Lung (tissue), 16 donors: Measurements from ENCODE around the gene LY9. TPM values are rescaled to one million over a fixed set of nuclear protein-coding genes. Genes with fewer than 3 reads are reported as not detected.

ENCODE experiments used
- ATAC-seq: fragments of 200-7000 bp; cut with Tn5 transposase; one replicate; pipeline ENCODE4 v1.9.1; 2020; ENCODE audit warnings: moderate number of reproducible peaks; ENCODE audit not compliant: insufficient read depth, low FRiP score
- DNase-seq, 3 donors: peaks; one replicate each; pipeline ENCODE4 v3.0.0-alpha.2; 2013 to 2017
- H3K27ac ChIP-seq, 2 donors: one replicate each; pipeline ENCODE4 v1.5.1; 2013; ENCODE audit warnings: mild to moderate bottlenecking in 2 of 2, moderate library complexity in 2 of 2, control low read depth in 1 of 2, inconsistent platforms in 1 of 2, low read depth in 1 of 2, low read length in 1 of 2
- H3K27me3 ChIP-seq, 3 donors: one replicate each; pipeline ENCODE4 v1.5.1; 2013; ENCODE audit warnings: low read length in 2 of 3; ENCODE audit not compliant: control insufficient read depth in 3 of 3, insufficient read depth in 3 of 3
- H3K36me3 ChIP-seq, 4 donors: one replicate each; pipeline ENCODE4 v1.5.1; 2013; ENCODE audit warnings: low read length in 4 of 4, mild to moderate bottlenecking in 1 of 4, moderate library complexity in 1 of 4; ENCODE audit not compliant: control insufficient read depth in 4 of 4, insufficient read depth in 4 of 4
- H3K4me1 ChIP-seq, 5 donors: one replicate each; pipeline ENCODE4 v1.5.1; 2013; ENCODE audit warnings: low read length in 5 of 5, mild to moderate bottlenecking in 2 of 5, moderate library complexity in 1 of 5; ENCODE audit not compliant: control insufficient read depth in 5 of 5, insufficient read depth in 5 of 5
- H3K4me3 ChIP-seq: one replicate; pipeline ENCODE4 v1.5.1; 2013; ENCODE audit warnings: mild to moderate bottlenecking, control low read depth, moderate library complexity
- H3K9ac ChIP-seq, 2 donors: one replicate each; pipeline ENCODE4 v1.5.1; 2013; ENCODE audit warnings: low read length in 2 of 2, control low read depth in 1 of 2; ENCODE audit not compliant: insufficient read depth in 1 of 2
- H3K9me3 ChIP-seq, 4 donors: one replicate each; pipeline ENCODE4 v1.5.1; 2013; ENCODE audit warnings: low read length in 3 of 4, mild to moderate bottlenecking in 1 of 4, moderate library complexity in 1 of 4; ENCODE audit not compliant: control insufficient read depth in 4 of 4, insufficient read depth in 3 of 4
- CTCF ChIP-seq: IDR thresholded peaks from 2 replicates; pipeline ENCODE4 v1.5.1; 2012; ENCODE audit warnings: mild to moderate bottlenecking; ENCODE audit errors: control extremely low read depth, extremely low read depth
- WGBS, 2 donors: extraction: QIAGEN DNeasy Blood & Tissue Kit; methylation state at CpG; one replicate each; pipeline ENCODE4 v1.1.7; 2013; 5-methylcytosine and 5-hydroxymethylcytosine counted together
- long read RNA-seq, 5 donors: transcript quantifications; one replicate each; lab custom pipeline, GENCODE V29; 2026
- polyA plus RNA-seq, 2 donors: library from polyadenylated mRNA; stranded (reverse); fragments of 200-250 nt; gene quantifications; one replicate each; pipeline ENCODE4 v1.2.1, GENCODE V29; 2013
- total RNA-seq, 2 donors: library from RNA; depleted of rRNA in 1 of 2; stranded (reverse); fragments of >200 nt in 1 of 2; gene quantifications; one replicate each; pipeline ENCODE4 v1.2.1, GENCODE V29; 2014 to 2021
- donor health status: control.
- donor health status: control.
- donor health status: Bipolar disorder and iron deficiency.
- donor health status: healthy.
- donor health status: DM: yes; HTN: yes; CAD: no.

The LY9 gene
- total RNA-seq (1 to 10 TPM; 1.3 to 3.4 TPM), polyA plus RNA-seq (1 to 10 TPM in 1 of 2 donors, under 1 TPM in 1; 0.94 to 1.5 TPM)
- long read RNA-seq, donor 1, result 0 reads
- long read RNA-seq, donor 2, result 0 reads
- long read RNA-seq, donor 3, result 0 reads
- long read RNA-seq, donor 4, result 0 reads
- long read RNA-seq, donor 5, result 0 reads

GRCh38 chr1:160795951-160796383 lies at the start of gene LY9:
Gene LY9 (plus strand): TSS chr1:160796174. CDS start chr1:160796188, 14 bp downstream.
- ATAC-seq (peak; percentile 62), DNase-seq (no peak)
- no peaks in the 10 kb centered on the region for H3K4me1 ChIP-seq
- no peak for TF ChIP-seq CTCF
- WGBS, 2 donors, result 74 to 82% methylated on average over 4 of the region's 4 CpGs
- no peak within 1 kb of the TSS for H3K27ac ChIP-seq
- H3K4me3 ChIP-seq, result no peak within 1 kb of the TSS
- H3K27me3 ChIP-seq, result peaks cover 0 to 2% (median 0%) of the 10 kb centered on the region in 3 donors
- no peak within 1 kb of the TSS for H3K9ac ChIP-seq
- peaks cover 0 to 2% (median 0%) of the 10 kb centered on the region in 4 donors for H3K9me3 ChIP-seq
- H3K36me3 ChIP-seq, result no peaks in the 10 kb centered on the region

GRCh38 chr1:160746836-160747500 lies 49.0 kb upstream of the LY9 start:
- H3K27ac ChIP-seq, result no peak overlapping the region
- H3K4me3 ChIP-seq, result no peak overlapping the region
- H3K36me3 ChIP-seq, result no peaks in the 10 kb centered on the region
- peaks cover 0 to 1% (median 0%) of the 10 kb centered on the region in 5 donors for H3K4me1 ChIP-seq
- DNase-seq (no peak), ATAC-seq (no peak)
- TF ChIP-seq CTCF, result no peak
- H3K9me3 ChIP-seq, result peaks cover 0 to 2% (median 0%) of the 10 kb centered on the region in 4 donors
- 78 to 85% methylated on average over 7 of the region's 7 CpGs for WGBS, 2 donors
- H3K27me3 ChIP-seq, result no peaks in the 10 kb centered on the region
- no peak overlapping the region for H3K9ac ChIP-seq

- no peak for TF ChIP-seq CTCF
- Histone ChIP-seq H3K4me1 (peaks cover 0 to 1% (median 0%) of the 10 kb centered on the region in 5 donors), H3K9me3 (no peaks in the 10 kb centered on the region), H3K27me3 (no peaks in the 10 kb centered on the region), H3K27ac (no peak overlapping the region), H3K9ac (no peak overlapping the region), H3K36me3 (no peaks in the 10 kb centered on the region), H3K4me3 (no peak overlapping the region)
- no peak for DNase-seq
- no peak for ATAC-seq
Observed at GRCh38 chr1:160747717-160748116, 48.3 kb upstream of the LY9 start.
